Neural cell (in vitro differentiated cells): ENCODE measurements around the gene MOCS1.

Source experiments
- CTCF ChIP-seq: fragments of 450-650 bp; IDR thresholded peaks from 2 replicates; pipeline ENCODE4 v1.5.1; 2014; ENCODE audit warnings: antibody characterized with exemption, mild to moderate bottlenecking, moderate library complexity; ENCODE audit not compliant: poor library complexity, severe bottlenecking
- EP300 ChIP-seq: fragments of 450-650 bp; conservative IDR thresholded peaks from 2 replicates; pipeline ENCODE4 v1.6.1; 2014; ENCODE audit warnings: antibody characterized with exemption, mild to moderate bottlenecking, moderate library complexity; ENCODE audit not compliant: poor library complexity, severe bottlenecking
- EZH2 ChIP-seq: fragments of 200-600, 300-800 bp; shearing (Covaris generic), sonication (generic); IDR thresholded peaks from 2 replicates; pipeline ENCODE4 v1.6.1; 2014; ENCODE audit warnings: antibody characterized with exemption, low read length, borderline replicate concordance, mild to moderate bottlenecking; ENCODE audit not compliant: insufficient read depth, poor library complexity, severe bottlenecking
- MXI1 ChIP-seq: fragments of 450-650 bp; conservative IDR thresholded peaks from 2 replicates; pipeline ENCODE4 v1.6.1; 2014; ENCODE audit warnings: antibody characterized with exemption, mild to moderate bottlenecking; ENCODE audit not compliant: poor library complexity, severe bottlenecking
- POLR2AphosphoS5 ChIP-seq: IDR thresholded peaks from 2 replicates; pipeline ENCODE4 v1.6.1; 2012
- RAD21 ChIP-seq: fragments of 450-650 bp; conservative IDR thresholded peaks from 2 replicates; pipeline ENCODE4 v1.6.1; 2014; ENCODE audit warnings: antibody characterized with exemption, mild to moderate bottlenecking, moderate library complexity
- REST ChIP-seq: IDR thresholded peaks from 2 replicates; pipeline ENCODE4 v1.6.1; 2012; ENCODE audit warnings: borderline replicate concordance
- SMC3 ChIP-seq: fragments of 450-650 bp; conservative IDR thresholded peaks from 2 replicates; pipeline ENCODE4 v1.6.1; 2014; ENCODE audit warnings: antibody characterized with exemption, mild to moderate bottlenecking, moderate library complexity; ENCODE audit not compliant: poor library complexity
- TAF1 ChIP-seq: IDR thresholded peaks from 2 replicates; pipeline ENCODE4 v1.6.1; 2012; ENCODE audit warnings: low read depth

GRCh38 chr6:39906318-39906761 is 27.9 kb downstream of the MOCS1 start:
- TF ChIP-seq CTCF (no peak), REST (no peak), SMC3 (no peak), EP300 (no peak), RAD21 (no peak), EZH2 (no peak), TAF1 (no peak), POLR2AphosphoS5 (no peak), MXI1 (no peak)
